Right ventricle myocardium superior (tissue), 1 donor: Measurements from ENCODE around the gene SCNN1A. TPM values are rescaled to one million over a fixed set of nuclear protein-coding genes. Genes with fewer than 3 reads are reported as not detected.
A peak's percentile ranks its signal among the peaks of the same experiment; 100 is the strongest.

Experiments
- ATAC-seq: fragments of 200-7000 bp; cut with Tn5 transposase; one replicate; pipeline ENCODE4 v1.9.1; 2020; ENCODE audit warnings: mild to moderate bottlenecking; ENCODE audit not compliant: poor library complexity
- DNase-seq: peaks from one replicate; pipeline ENCODE4 v3.0.0-alpha.2; 2020
- intact Hi-C: fragments of 100-400 bp; cut with DNase I; formaldehyde crosslinking; loops from one replicate; pipeline ENCODE4 v1.11.2; 2022
- total RNA-seq: library from RNA; stranded (reverse); fragmentation: NEBNext Ultra II Directional; extraction: Animal tissue kit (Norgen Biotek cat#: 25700); gene quantifications from one replicate; pipeline ENCODE4 v1.2.1, GENCODE V29; 2021
- donor health status: DM: no; HTN: yes; CAD: no; lungs with severe emphysema.

The SCNN1A gene
- total RNA-seq, 1 donor from 2014 or later, result not detected

DNA sequence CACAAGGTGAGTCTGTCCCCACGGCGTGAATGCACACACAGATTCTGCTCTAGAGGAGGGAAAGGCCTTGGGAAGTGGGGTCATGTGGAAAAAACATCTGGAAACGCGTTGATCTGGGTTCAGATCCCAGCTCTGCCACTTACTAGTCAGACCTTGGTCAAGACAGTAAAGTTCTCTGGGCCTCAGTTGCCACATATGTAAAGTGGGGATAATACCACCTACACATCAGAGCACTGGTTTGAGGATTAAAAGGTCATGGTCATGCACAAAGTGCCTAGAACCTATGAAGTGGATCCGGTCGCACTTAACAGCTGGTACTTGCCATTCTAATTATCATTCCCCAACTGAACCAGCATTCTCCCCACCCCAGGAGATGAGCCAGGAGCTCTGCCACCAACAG lies 60.2 kb downstream of the SCNN1A start:
- DNase-seq, result no peak
- intact Hi-C loops, result no loop called here
- no peak for ATAC-seq

- ATAC-seq (no peak), DNase-seq (no peak)
- intact Hi-C loops, result no loop called here
Measured at GRCh38 chr12:6314776-6315175, 60.6 kb downstream of the SCNN1A start.

GRCh38 chr12:6313326-6313940 lies 61.9 kb downstream of the SCNN1A start:
- intact Hi-C loops, result no loop called here
- DNase-seq, result no peak
- no peak for ATAC-seq

- intact Hi-C loops, result no loop called here
- ATAC-seq, result peak; percentile 13
- DNase-seq, result no peak
Measured at GRCh38 chr12:6312529-6313325, 62.6 kb downstream of the SCNN1A start.

GRCh38 chr12:6311822-6312528 lies 63.4 kb downstream of the SCNN1A start:
- no peak for DNase-seq
- intact Hi-C loops, result no loop called here

GRCh38 chr12:6310771-6311610 lies 64.4 kb downstream of the SCNN1A start:
- intact Hi-C loops, result no loop called here
- no peak for ATAC-seq
- no peak for DNase-seq

More at GRCh38 chr12:6311822-6312528, 63.4 kb downstream of the SCNN1A start:
- no peak for ATAC-seq

- ATAC-seq, result peak; percentile 33
- intact Hi-C loops, result no loop called here
- no peak for DNase-seq
Measured at GRCh38 chr12:6307529-6307928, 67.8 kb downstream of the SCNN1A start.

DNA sequence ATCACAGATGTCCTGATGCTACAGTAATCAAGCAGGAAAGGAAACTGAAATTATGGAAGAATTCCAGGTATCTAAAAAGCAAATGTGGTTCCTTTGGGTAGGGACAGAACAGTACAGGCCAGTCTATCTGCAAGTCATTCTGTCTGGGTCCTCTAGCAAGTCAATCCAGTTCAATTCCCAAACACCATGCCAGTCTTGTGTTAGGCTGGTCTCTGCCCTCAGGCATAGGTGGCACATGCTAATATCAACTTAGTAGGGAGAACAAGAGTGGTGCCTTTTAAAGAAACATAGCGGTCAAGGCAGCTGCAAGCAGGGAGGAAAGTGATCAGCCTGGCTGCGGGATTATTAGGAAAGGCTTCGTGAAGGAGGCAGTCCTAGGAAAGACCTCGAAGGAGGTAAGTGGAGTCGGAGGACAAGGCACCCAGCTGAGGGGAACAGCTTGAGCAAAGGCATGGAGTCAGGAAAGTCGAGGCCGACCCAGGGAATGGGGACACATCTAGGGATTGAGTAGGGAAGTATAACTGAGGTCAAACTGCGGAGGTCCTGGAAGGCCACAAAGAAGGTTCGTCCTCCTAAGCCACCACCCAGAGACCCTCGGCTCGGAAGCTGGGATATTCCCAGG lies 68.7 kb downstream of the SCNN1A start:
- DNase-seq (no peak), ATAC-seq (no peak)
- intact Hi-C loops, result no loop called here

DNA sequence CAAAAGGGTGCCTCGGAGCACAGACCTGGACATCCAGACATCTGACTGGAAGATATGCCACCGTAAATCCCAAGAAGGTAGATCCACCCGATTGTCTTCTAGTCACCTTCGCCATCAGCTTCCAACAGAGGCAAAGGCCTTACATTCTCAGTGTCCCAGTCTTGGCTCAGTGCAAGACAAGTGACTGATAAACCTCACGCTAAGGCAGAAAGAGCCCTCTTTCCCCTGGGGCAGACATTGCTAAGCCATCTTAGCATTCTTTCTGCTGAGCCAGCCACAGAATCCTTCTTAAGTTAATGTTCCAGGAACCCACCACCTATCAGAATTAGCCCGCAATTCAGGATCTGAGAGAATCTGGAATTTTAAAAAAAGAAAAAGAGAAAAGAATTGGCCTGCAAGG lies 69.2 kb downstream of the SCNN1A start:
- intact Hi-C loops, result no loop called here
- ATAC-seq, result no peak
- no peak for DNase-seq

GRCh38 chr12:6303071-6303470 lies 72.3 kb downstream of the SCNN1A start:
- intact Hi-C loops, result no loop called here
- ATAC-seq (no peak), DNase-seq (no peak)

DNA sequence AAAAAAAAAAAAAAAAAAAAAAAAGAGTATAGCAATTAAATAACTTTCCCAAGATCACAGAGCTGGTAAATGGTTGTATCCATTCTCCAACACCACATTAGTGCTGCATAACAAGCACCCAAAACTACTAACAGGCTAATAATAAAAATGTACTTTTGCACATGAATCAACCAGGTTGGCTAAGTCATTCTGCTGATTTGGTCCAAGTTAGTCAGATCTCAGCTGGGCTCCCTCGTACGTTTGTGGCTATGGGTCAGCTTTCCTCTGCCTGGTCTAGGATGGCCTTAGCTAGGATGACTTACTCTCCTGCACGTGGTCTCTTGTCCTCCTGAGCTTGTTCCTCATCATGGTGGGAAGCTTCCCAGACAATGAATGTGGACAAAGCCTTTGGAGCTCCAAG lies 72.7 kb downstream of the SCNN1A start:
- intact Hi-C loops, result no loop called here

GRCh38 chr12:6301721-6302120 lies 73.6 kb downstream of the SCNN1A start:
- intact Hi-C loops, result no loop called here
- ATAC-seq (no peak), DNase-seq (no peak)

More for the DNA sequence above, 72.7 kb downstream of the SCNN1A start:
- DNase-seq (no peak), ATAC-seq (no peak)

GRCh38 chr12:6297170-6297569 lies 78.2 kb downstream of the SCNN1A start:
- intact Hi-C loops, result no loop called here
- ATAC-seq (no peak), DNase-seq (no peak)

Other genes starting within 250 kb of the SCNN1A start
- 51.9 TPM for gene CD9, start 175.2 kb downstream of the SCNN1A start, total RNA-seq
- gene PLEKHG6, start 64.9 kb downstream of the SCNN1A start, total RNA-seq, result 0.22 TPM
- 47.9 TPM for gene TNFRSF1A, start 33.5 kb downstream of the SCNN1A start, total RNA-seq
- 23.2 TPM for gene LTBR, start 8.6 kb upstream of the SCNN1A start, total RNA-seq
- 0.30 TPM for gene CD27, start 69.4 kb upstream of the SCNN1A start, total RNA-seq
- 11.1 TPM for gene TAPBPL, start 76.5 kb upstream of the SCNN1A start, total RNA-seq
- gene VAMP1, start 95.1 kb upstream of the SCNN1A start, total RNA-seq, result 3.2 TPM
- 280 TPM for gene MRPL51, start 117.7 kb upstream of the SCNN1A start, total RNA-seq
- 8.9 TPM for gene NCAPD2, start 118.5 kb upstream of the SCNN1A start, total RNA-seq
- 4,109 TPM for gene GAPDH, start 159.0 kb upstream of the SCNN1A start, total RNA-seq
- gene IFFO1, start 180.5 kb upstream of the SCNN1A start, total RNA-seq, result 14.1 TPM
- gene NOP2, start 192.7 kb upstream of the SCNN1A start, total RNA-seq, result 14.8 TPM
- 142 TPM for gene CHD4, start 231.8 kb upstream of the SCNN1A start, total RNA-seq